GM19467 (cell line): ENCODE data around the gene APBB1IP.
"Not testable (repeated sequence)": the region's sequence is repeated elsewhere in the genome, so short reads cannot be mapped to it uniquely, and the experiment has no call there.

Source experiments
- ATAC-seq: cut with Tn5 transposase; IDR thresholded peaks from one replicate; pipeline ENCODE4 v1.9.1; 2021; ENCODE audit warnings: mild to moderate bottlenecking, moderate library complexity; ENCODE audit not compliant: unreplicated experiment

The APBB1IP gene

DNA sequence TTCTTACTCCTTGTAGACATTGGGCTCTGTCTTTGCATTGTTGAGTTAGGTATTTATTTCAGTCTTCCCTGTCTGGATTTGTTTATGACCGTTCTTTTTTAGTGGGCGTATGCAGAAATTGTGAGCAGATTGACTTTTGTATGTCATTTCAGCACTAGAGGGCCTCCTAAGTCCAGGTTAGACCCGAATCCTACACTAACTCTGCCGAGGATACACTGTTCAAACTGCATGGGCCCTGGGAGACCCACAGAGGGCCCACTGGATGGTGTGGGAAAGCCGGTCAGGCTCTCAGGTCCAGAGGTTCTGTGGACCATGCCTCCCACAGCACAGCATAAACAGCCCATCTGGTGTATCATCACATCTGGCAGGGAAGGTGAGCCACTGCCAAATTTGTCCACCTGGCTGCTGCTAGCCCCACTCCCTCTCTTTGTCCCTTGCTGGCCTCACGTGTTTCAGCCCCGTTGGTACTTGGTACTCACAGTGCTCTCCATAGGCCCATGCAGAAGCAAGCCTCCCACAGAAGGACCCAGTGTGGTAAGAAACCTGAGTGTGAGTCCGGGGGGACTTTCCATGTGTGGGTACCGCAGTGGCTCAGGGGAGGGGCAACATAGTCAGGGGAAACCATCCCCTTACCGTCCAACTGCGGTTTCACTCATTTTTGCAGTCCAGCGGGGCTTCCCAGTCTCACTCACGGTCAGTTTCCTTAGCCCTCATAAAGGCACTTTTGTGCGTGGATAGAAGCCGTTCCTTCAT, 112.8 kb downstream of the APBB1IP start:
- ATAC-seq = no peak

DNA sequence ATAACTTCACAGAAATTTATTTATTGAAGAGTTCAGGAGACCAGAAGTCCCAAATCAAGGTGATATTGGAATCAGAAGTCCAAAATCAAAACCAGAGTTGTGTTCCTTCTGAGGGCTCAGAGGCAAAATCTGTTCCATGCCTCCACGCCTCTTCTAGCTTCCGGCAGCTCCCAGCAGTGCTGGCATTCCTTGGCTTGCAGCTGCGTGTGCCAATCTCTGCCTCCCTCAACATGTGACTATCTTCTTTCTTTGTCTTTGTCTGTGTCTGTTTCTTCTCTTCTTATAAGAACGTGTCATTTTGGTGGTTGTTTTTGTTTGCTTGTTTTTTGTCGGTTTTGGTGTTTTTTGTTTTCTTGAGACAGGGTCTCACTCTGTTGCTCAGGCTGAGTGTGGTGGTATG, 116.1 kb downstream of the APBB1IP start:
- ATAC-seq = no peak

DNA sequence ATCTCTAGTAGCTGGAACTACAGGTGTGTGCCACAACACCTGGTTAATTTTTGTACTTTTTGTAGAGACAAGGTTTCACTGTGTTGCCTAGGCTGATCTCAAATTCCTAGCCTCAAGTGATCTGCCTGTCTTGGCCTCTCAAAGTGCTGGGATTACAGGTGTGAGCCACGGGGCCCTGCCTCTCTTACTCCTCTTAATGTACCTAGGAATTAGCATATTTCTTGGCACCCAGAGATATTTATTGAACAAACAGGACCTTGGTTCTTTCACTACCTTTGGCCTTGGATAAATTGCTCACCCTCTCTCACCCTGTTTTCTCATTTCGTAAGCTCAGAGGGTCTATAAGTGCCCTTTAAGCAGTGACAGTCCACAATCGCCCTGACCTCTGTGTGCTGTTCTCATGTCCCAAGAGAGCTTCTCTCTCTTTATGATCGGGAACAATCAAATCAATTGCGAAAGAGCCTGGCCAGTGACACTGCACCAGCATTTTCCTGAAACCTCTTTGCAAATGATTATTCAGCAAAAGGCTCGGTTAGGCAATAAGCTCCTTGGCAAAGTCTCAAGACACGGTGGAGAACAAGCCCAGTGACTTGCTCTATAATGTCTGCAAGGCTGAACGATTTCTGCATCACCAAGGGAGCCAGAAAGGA, 117.7 kb downstream of the APBB1IP start:
- ATAC-seq = no peak

DNA sequence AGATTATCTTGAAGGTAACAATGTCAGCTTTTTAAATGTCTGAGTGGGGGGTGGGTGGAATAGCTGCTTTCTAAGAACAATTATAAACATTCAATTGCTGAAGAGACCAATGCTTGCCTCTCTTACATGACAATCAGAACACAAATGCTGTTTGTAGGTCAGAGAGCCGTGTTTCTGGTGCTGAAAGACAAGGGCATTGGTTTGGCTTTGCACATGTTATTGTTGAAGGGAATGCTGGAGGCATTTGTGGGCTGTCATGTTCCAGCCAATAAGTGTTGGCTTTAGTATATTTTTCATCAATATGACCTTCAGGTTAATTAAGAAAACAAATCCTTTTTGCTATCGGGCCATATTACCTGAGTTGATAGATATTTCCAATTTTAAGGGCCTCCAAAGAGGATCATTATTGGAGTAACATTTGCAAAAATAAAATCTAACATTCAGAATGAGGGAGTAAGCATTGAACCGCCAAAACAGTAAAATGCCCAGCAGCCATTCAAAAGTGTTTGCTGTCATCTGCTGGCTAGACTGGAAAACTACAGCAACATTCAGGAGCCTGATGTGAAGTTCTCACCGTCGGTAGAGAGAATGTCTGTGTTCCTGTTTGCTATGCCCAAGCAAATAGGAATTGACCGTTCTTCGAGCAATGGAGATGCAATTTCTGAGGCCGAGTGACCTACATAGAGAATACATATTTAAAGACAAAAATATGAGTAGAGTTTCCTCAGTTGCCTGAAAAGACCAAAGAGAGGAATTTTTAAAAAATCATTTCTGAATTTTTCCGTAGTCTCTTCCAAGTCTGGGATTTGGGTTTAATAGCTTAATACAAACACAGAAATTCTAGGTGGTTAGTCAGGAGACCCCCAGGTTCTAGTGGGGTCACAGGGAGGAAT, 118.9 kb downstream of the APBB1IP start:
- no peak for ATAC-seq

DNA sequence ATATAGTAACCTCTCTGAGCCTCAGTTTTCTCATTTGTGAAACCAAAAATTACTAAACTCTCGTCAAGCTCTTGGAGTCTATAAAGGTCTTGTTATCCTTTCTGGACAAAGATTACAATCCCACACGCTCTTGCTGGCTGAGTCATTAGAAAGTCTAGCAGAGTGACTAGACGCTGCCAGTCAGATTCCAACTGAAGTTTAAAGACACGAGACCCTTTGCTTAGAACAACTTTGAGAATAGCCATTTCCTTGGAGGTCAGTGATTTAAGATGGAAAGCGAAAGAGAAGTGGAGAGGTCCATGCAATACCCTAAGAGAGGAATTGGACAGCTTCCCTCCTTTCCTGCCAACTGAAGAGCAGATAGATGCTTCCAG, 119.5 kb downstream of the APBB1IP start:
- no peak for ATAC-seq

DNA sequence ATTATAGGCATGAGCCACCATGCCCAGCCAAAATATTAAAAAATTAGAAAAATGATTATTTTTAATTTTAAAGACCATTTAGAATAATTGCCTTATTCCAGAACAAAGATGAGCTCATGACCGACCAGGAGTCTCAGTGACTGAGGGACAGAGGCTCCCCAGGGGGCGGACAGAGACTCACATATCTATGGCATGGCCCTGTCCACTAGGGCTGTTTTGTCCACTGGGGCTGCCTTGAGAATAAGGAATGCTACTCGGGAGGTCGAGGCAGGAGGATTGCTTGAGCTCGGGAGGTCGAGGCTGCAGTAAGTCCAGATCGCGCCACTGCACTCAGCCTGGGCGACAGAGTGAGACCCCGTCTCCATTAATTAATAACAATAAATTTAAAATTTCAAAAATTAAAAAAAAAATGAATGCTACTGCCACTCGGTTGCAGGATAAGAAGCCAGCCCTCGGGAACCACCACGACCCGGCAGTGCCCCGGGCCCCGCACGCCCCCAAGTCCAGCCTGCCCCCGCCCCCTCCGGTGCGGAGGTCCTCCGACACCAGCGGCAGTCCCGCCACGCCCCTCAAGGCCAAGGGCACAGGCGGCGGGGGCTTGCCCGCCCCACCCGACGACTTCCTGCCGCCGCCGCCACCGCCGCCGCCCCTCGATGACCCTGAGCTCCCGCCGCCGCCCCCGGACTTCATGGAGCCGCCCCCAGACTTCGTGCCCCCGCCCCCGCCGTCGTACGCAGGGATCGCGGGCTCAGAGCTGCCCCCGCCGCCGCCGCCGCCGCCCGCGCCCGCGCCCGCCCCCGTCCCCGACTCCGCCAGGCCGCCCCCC, 128.6 kb downstream of the APBB1IP start:
- no peak for ATAC-seq

DNA sequence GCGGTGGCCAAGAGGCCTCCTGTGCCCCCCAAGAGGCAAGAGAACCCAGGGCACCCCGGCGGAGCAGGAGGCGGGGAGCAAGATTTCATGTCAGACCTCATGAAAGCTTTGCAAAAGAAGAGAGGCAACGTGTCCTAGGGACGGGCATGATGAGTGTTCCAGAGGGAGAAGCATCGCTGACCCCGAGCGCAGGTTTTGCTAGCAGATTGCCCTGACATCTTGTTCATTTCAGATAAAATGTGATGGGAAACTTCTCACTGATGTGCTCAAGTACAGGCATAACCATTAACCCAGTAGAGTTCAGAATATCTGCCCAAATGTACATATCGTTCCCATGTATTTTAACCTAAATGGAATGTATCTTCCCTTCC, 129.2 kb downstream of the APBB1IP start:
- no peak for ATAC-seq

DNA sequence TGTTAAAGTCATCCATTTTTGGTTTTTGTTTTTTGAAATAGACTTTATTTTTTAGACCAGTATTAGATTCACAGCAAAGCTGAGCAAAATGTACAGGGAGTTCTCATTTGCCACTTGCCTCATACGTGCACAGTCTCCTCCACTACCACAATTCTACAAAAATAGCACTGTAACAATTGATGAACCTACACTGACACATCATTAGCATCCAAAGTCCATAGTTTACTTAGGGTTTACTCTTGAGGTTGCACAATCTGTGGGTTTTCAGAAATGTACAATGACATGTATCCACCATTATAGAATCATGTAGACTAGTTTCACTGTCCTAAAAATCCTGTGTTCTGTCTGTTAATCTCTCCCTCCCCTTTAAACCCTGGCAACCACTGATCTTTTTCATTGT, 133.5 kb downstream of the APBB1IP start:
- ATAC-seq = no peak

DNA sequence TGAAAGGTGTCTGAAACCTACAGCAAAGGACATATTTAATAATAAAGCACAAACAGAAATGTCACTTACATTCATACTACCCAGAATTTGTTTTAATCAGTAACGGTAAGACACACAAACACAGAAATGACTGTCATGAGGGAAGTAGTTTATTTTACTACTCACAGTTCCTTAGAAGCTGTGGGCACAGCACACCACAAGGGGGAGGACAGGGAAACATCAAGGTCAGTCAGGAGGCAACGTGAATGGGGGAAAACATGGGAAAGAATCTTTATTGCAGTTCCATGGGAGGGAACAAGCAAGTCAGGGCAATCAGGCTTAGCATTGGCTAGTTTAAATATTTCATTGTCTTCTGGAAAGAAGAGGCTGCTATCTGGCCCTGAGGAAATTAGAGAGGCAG, 135.5 kb downstream of the APBB1IP start:
- ATAC-seq = no peak

DNA sequence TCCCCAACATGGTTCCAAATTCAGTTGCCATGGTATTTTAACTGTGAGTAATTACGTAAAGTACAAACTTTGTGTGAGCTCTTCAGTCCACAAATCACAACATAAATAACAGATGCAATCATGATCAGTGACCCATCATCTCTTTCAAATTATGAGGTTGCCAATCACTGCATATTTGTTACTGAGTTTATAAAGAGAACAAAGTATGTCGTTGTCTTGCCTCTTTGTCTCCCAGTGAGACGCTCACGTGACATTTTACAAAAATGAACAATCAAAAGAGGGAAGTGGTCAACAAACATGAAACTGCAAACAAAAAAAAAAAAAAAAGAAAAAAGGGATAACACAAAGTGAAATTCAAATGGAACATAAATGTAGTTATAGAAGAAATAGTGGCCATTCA, 136.6 kb downstream of the APBB1IP start:
- peak; percentile 68 for ATAC-seq

DNA sequence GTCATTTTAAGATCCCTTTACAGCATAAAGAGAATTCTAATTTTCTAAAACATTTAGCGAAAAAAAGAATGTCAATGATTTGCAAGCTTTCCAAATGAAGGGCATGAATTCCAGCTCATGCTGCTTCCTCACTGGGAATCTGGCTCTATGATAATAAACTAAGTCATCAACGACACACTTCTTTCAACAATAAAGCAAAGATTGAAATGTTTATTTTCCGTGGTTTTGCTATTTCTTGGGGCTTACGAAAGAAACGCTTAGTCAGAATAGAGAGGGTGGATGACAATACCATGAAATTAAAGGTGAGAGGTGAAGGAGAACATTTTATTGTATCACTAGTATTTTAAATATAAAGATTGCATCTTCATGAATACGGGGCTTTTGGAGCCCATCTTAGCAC, 140.2 kb downstream of the APBB1IP start:
- ATAC-seq = not testable (repeated sequence)

DNA sequence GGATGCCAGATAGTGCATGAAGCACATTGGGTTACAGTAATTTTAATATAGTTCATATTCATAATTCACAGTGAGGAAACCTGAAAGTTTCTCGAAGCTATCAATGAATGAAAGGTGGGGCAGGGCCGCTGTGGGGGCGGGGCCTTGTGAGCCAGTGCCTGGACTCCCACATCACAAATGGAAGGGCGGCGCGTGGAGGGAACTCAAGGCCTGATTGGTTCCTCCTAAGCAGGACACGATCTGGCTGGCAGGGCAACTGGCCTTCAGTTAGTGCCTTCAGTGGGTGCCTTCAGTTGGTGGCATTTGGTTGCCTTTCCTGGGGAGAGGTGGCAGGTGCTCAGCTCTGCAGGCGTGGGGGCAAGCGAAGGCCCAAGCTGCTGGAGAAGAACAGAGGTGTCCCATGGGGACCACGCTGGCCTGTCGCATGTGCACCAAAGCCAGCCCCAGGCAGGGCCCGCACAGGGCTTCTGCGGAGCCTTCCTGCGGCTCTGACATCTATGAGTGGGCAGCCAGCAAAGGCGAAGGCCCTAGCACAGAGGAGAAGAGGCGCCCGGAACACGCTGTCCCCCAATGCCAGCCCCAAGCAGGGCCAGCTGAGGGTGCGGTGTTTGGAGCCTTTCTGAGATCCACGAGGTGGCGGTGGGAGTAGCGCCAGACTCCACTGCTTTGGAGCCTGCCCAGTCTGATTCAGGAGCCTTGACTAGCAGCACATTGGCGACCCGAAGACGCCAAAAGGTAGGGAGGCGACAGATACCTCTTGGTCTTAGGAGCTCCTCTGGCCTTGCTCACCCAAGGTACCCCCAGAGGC, 141.3 kb downstream of the APBB1IP start:
- ATAC-seq = no peak

DNA sequence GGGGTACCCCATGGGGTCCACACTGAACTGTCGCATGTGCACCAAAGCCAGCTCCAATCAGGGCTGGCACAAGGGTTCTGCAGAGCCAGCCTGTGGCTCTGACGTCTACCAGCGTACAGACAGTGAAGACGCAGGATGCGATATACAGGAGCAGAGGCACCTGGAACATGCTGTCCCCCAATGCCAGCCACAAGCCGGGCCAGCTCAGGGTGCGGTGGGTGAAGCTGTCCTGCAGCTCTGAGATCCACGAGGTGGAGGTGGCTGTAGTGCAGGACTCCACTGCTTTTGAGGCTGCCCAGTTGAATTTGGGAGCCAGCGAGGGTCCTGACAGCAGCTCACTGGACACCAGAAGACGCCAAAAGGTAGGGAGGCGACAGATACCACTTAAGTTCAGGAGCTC, 148.1 kb downstream of the APBB1IP start:
- ATAC-seq = no peak

DNA sequence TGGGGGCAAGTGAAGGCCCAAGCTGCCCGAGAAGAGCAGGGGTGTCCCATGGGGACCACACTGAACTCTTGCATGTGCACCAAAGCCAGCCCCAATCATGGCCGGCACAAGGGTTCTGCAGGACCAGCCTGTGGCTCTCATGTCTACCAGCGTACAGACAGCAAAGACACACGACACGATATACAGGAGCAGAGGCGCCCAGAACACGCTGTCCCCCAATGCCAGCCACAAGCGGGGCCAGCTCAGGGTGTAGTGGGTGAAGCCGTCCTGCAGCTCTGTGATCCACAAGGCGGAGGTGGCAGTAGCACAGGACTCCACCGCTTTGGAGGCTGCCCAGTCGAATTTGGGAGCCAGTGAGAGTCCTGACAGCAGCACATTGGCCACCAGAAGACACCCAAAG, 150.5 kb downstream of the APBB1IP start:
- ATAC-seq = no peak

DNA sequence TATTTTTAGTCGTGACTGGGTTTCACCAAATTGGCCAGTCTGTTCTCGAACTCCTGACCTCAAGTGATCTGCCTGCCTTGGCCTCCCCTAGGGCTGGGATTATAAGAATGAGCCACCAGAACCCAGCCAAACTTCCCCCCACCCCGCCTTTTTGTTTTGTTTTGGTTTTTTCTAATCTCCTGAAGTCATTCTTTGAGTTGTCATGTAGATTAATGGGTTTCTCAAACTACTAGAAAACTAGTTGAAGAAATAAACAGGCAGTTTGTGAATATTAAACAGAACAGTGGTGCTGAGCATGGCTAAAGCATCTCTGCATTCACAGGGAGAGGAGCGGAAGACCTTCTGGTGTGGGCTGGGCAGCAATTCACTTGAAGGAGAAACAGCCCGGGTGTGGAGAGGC, 151.7 kb downstream of the APBB1IP start:
- not testable (repeated sequence) for ATAC-seq

DNA sequence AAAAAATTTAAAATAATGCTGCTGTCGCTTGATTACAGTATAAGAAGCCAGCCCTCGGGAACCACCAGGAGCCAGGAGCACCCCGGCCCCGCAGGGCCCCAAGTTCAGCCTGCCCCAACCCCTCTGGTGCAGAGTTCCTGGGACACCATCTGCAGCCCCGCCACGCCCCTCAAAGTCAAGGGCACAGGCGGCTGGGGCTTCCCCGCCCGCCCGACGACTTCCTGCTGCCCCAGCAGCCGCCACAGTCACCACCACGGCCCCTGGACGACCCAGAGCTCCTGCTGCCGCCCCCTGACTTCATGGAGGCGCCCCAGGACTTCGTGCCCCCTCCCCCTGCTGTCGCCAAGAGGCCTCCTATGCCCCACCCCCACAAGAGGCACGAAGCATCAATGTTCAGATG, 155.8 kb downstream of the APBB1IP start:
- no peak for ATAC-seq

DNA sequence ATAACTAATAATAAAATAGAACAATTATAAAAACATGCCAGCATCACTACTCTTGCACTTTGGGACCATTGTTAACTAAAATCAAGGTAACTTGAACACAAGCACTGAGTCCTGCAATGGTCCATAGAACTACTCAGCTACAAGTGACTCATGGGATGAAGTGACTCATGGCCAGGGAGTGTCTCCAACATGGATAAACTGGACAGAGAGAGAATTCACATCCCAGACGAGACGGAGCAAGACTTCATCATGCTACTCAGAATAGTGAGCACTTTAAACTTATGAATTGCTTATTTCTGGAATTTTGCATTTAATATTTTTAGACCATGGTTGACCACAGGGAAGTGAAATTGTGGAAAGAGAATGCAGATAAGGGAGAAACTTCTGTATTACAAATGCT, 165.1 kb downstream of the APBB1IP start:
- not testable (repeated sequence) for ATAC-seq

DNA sequence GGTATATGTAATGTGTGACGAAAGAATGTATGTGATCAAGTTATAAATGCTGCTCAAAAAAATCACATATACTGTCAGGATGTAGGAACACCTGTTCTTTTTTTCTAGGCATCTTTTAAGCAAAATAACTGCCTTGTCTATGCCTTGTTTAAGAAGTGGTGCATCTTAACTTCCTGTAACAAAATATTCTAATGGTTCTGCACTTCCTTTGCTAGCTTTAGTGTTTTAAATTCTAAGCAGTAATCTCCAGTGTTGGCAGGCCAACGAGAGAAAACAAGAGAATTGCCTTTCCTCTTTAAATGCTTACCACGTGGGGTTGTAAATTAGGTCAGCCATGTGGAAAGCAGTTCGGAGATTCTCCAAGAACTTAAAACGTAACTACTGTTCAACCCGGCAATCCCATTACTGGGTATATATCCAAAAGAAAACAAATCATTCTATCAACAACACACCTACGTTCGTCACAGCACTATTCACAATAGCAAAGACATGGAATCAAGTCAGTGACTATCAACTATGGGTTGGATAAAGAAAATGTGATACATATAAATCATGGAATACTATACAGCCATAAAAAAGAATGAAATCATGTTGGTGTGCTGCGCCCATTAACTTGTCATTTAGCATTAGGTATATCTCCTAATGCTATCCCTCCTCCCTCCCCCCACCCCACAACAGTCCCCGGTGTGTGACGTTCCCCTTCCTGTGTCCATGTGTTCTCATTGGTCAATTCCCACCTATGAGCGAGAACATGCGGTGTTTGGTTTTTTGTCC, 166.4 kb downstream of the APBB1IP start:
- not testable (repeated sequence) for ATAC-seq

DNA sequence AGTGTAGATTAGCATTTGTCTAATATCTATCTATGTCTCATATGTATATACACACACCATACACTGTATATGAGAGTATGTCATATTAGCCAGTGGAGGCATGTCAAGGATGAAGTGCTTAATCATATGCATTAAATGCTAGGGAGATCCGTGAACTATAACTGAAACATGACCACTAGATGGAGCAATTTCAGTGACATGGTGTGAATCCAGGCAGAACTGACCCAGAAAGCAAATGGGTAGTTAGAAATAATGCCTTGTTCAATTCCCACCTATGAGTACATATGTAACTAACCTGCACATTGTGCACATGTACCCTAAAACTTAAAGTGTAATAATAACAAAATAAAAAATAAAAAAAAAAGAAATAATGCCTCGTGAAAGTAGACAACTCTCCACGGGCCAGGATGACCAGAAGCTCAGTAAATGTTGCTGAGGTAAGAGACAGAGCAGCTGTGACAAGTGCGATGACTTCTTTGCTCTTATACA, 168.3 kb downstream of the APBB1IP start:
- peak; percentile 59 for ATAC-seq
